ENCODE measurements around the gene SUPT20HL1. TPM values are rescaled to one million over a fixed set of nuclear protein-coding genes. Genes with fewer than 3 reads are reported as not detected.

SUPT20HL1 gene
- total RNA-seq (2014; rRNA removed; shearing (Covaris generic)) = not detected in 2 replicates

DNA sequence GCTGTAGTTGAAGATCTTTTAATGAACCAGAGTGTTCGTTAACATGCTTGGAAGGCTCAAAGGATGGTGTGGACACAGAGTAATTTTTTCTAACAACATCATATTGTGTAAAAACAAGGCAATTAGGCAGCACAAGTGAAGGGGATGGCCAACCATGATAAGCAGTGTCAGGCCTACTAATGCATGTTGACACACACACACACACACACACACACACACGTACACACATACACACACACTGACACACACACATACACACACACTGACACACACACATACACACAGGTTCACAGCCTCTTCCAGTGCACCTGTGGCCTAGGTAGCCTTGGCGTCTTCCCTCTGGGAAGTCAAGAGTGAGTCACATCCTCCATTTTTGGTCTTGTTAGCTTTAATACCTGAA, at the start of gene SUPT20HL1:
TSS of gene SUPT20HL1 (plus strand) at position 368 of the 400 bp plus-strand sequence. CDS start 2,122 bp downstream, outside the sequence.

GRCh38 chrX:24314019-24314635, 46.3 kb upstream of the SUPT20HL1 start, which contains the start of gene SUPT20HL2:
Gene SUPT20HL2 (minus strand): TSS chrX:24314069. CDS start chrX:24313315, 754 bp downstream.

Other genes with a start within 250 kb of the SUPT20HL1 start
- 24.4 and 28.5 TPM in 2 replicates for gene ZFX, start 210.9 kb upstream of the SUPT20HL1 start, total RNA-seq (2014; rRNA removed; shearing (Covaris generic))
- gene SUPT20HL2, start 46.6 kb upstream of the SUPT20HL1 start, total RNA-seq (2014; rRNA removed; shearing (Covaris generic)) = not detected in 2 replicates
- gene PDK3, start 104.6 kb downstream of the SUPT20HL1 start, total RNA-seq (2014; rRNA removed; shearing (Covaris generic)) = 8.9 and 10.8 TPM in 2 replicates

Measured in A375 (cell line).